ENCODE results near the gene PLIN3. TPM values are rescaled to one million over a fixed set of nuclear protein-coding genes. Genes with fewer than 3 reads are reported as not detected.

The PLIN3 gene
- total and polyA plus RNA-seq, 2 donors (not counting 1 experiment from before 2014, with no cell fraction given) = 133 to 191 TPM

GRCh38 chr19:4803736-4804695 is 63.5 kb downstream of the PLIN3 start:
- Histone ChIP-seq H3K27ac (ENCODE audit: insufficient read depth, low read length) (no peak overlapping the region), H3K79me2 (ENCODE audit: control insufficient read depth, insufficient read depth, low read length) (no peaks in the 10 kb centered on the region), H4K20me1 (ENCODE audit: control insufficient read depth, extremely low read depth, insufficient read depth, low read length) (no peaks in the 10 kb centered on the region), H3K27me3 (ENCODE audit: control insufficient read depth, insufficient read depth, low read length) (no peaks in the 10 kb centered on the region), H2AFZ (ENCODE audit: low read length) (peak overlapping the region; percentile 33), H3K36me3 (ENCODE audit: control insufficient read depth, insufficient read depth, low read length) (no peaks in the 10 kb centered on the region), H3K4me3 (replicated peaks in 1 of 4; ENCODE audit: control extremely low read depth in 1 of 4, insufficient read depth in 1 of 4, low read depth in 3 of 4, low read length in 4 of 4) (no peak overlapping the region), H3K9me3 (ENCODE audit: control insufficient read depth, insufficient read depth, low read depth, low read length) (no peaks in the 10 kb centered on the region), H3K4me1 (ENCODE audit: control insufficient read depth, extremely low read depth, insufficient read depth, low read length) (no peaks in the 10 kb centered on the region), H3K9ac (ENCODE audit: insufficient read depth, low read length) (no peak overlapping the region), H3K4me2 (ENCODE audit: extremely low read depth, insufficient read depth, low read length) (peak overlapping the region; percentile 13)
- TF ChIP-seq CTCF (conservative IDR thresholded peaks at IDR 0.05 in 1 of 2, IDR thresholded peaks at IDR 0.05 in 1 of 2; ENCODE audit: low read depth in 1 of 2, low read length in 2 of 2) = peak; percentile 63 to 73
- no peak for TF ChIP-seq EZH2 (IDR thresholded peaks at IDR 0.05; ENCODE audit: low read length, missing control alignments)
- DNase-seq (ENCODE audit: low read depth in 2 of 2) = peak; percentile 28 to 40

- no peaks in the 10 kb centered on the region for H3K79me2 ChIP-seq (ENCODE audit: control insufficient read depth, insufficient read depth, low read length)
- no peak overlapping the region for H3K4me3 ChIP-seq (replicated peaks in 1 of 4; ENCODE audit: control extremely low read depth in 1 of 4, insufficient read depth in 1 of 4, low read depth in 3 of 4, low read length in 4 of 4)
- TF ChIP-seq EZH2 (IDR thresholded peaks at IDR 0.05; ENCODE audit: low read length, missing control alignments) = no peak
- TF ChIP-seq CTCF (conservative IDR thresholded peaks at IDR 0.05 in 1 of 2, IDR thresholded peaks at IDR 0.05 in 1 of 2; ENCODE audit: low read depth in 1 of 2, low read length in 2 of 2) = no peak
- H3K27ac ChIP-seq (ENCODE audit: insufficient read depth, low read length) = no peak overlapping the region
- DNase-seq (ENCODE audit: low read depth in 2 of 2) = no peak
- no peaks in the 10 kb centered on the region for H3K27me3 ChIP-seq (ENCODE audit: control insufficient read depth, insufficient read depth, low read length)
- no peak overlapping the region for H3K4me2 ChIP-seq (ENCODE audit: extremely low read depth, insufficient read depth, low read length)
- H3K4me1 ChIP-seq (ENCODE audit: control insufficient read depth, extremely low read depth, insufficient read depth, low read length) = no peaks in the 10 kb centered on the region
- no peak overlapping the region for H2AFZ ChIP-seq (ENCODE audit: low read length)
- H3K9ac ChIP-seq (ENCODE audit: insufficient read depth, low read length) = no peak overlapping the region
- no peaks in the 10 kb centered on the region for H4K20me1 ChIP-seq (ENCODE audit: control insufficient read depth, extremely low read depth, insufficient read depth, low read length)
- no peaks in the 10 kb centered on the region for H3K36me3 ChIP-seq (ENCODE audit: control insufficient read depth, insufficient read depth, low read length)
- H3K9me3 ChIP-seq (ENCODE audit: control insufficient read depth, insufficient read depth, low read depth, low read length) = no peaks in the 10 kb centered on the region
Observed at GRCh38 chr19:4802711-4803110, 64.8 kb downstream of the PLIN3 start.

GRCh38 chr19:4801085-4801619 is 66.3 kb downstream of the PLIN3 start:
- H3K36me3 ChIP-seq (ENCODE audit: control insufficient read depth, insufficient read depth, low read length) = no peaks in the 10 kb centered on the region
- H3K9ac ChIP-seq (ENCODE audit: insufficient read depth, low read length) = no peak overlapping the region
- TF ChIP-seq EZH2 (IDR thresholded peaks at IDR 0.05; ENCODE audit: low read length, missing control alignments) (no peak), CTCF (conservative IDR thresholded peaks at IDR 0.05 in 1 of 2, IDR thresholded peaks at IDR 0.05 in 1 of 2; ENCODE audit: low read depth in 1 of 2, low read length in 2 of 2) (no peak)
- no peak overlapping the region for H2AFZ ChIP-seq (ENCODE audit: low read length)
- H3K9me3 ChIP-seq (ENCODE audit: control insufficient read depth, insufficient read depth, low read depth, low read length) = no peaks in the 10 kb centered on the region
- no peak overlapping the region for H3K4me2 ChIP-seq (ENCODE audit: extremely low read depth, insufficient read depth, low read length)
- no peak overlapping the region for H3K4me3 ChIP-seq (replicated peaks in 1 of 4; ENCODE audit: control extremely low read depth in 1 of 4, insufficient read depth in 1 of 4, low read depth in 3 of 4, low read length in 4 of 4)
- H3K27ac ChIP-seq (ENCODE audit: insufficient read depth, low read length) = no peak overlapping the region
- no peaks in the 10 kb centered on the region for H3K4me1 ChIP-seq (ENCODE audit: control insufficient read depth, extremely low read depth, insufficient read depth, low read length)
- H3K79me2 ChIP-seq (ENCODE audit: control insufficient read depth, insufficient read depth, low read length) = peaks cover 3% of the 10 kb centered on the region
- H3K27me3 ChIP-seq (ENCODE audit: control insufficient read depth, insufficient read depth, low read length) = no peaks in the 10 kb centered on the region
- no peaks in the 10 kb centered on the region for H4K20me1 ChIP-seq (ENCODE audit: control insufficient read depth, extremely low read depth, insufficient read depth, low read length)
- DNase-seq (ENCODE audit: low read depth in 2 of 2) = no peak
